Naive thymus-derived CD4-positive, alpha-beta T cell (primary cell): Measurements from ENCODE around the gene LIMA1. TPM values are rescaled to one million over a fixed set of nuclear protein-coding genes. Genes with fewer than 3 reads are reported as not detected.
"Not testable (repeated sequence)": the region's sequence is repeated elsewhere in the genome, so short reads cannot be mapped to it uniquely, and the experiment has no call there.

ENCODE experiments used
- ATAC-seq: fragments of 150-1000 bp; cut with Tn5 transposase; 2 replicates; pipeline ENCODE4 v1.10.0; 2021; ENCODE audit warnings: mild to moderate bottlenecking, moderate library complexity
- CTCF ChIA-PET: fragments of 350-600 bp; sonication (Branson Sonifier 250); formaldehyde crosslinking; loops from one replicate; lab custom pipeline; 2021; ENCODE audit warnings: antibody characterized with exemption; lab: Charles Lee
- POLR2A ChIA-PET: fragments of 350-600 bp; sonication (Branson Sonifier 250); formaldehyde crosslinking; loops from one replicate; lab custom pipeline; 2021; ENCODE audit warnings: antibody characterized with exemption, inconsistent platforms; lab: Charles Lee
- DNase-seq, 9 donors: peaks; one replicate each; pipeline versions ENCODE4 v3.0.0 to v3.0.0-alpha.2; 2020 to 2022; ENCODE audit warnings: mixed read lengths in 1 of 9
- H3K27ac ChIP-seq: one replicate; pipeline ENCODE4 v1.7.0; 2013; ENCODE audit warnings: mild to moderate bottlenecking, low read depth, low read length, moderate library complexity
- H3K27me3 ChIP-seq, 2 donors: one replicate each; pipeline ENCODE4 v1.7.0; 2013; ENCODE audit warnings: low read length in 2 of 2, mild to moderate bottlenecking in 2 of 2, moderate library complexity in 2 of 2; ENCODE audit not compliant: control insufficient read depth in 2 of 2, insufficient read depth in 2 of 2
- H3K36me3 ChIP-seq, 3 experiments: 1 replicate in 2 of 3; 2 replicates in 1 of 3; pipeline ENCODE4 v1.7.0; 2013; ENCODE audit warnings: low read length in 3 of 3, mild to moderate bottlenecking in 3 of 3, moderate library complexity in 1 of 3; ENCODE audit not compliant: insufficient read depth in 3 of 3, control insufficient read depth in 2 of 3
- H3K4me1 ChIP-seq, 2 donors: one replicate each; pipeline ENCODE4 v1.7.0; 2013; ENCODE audit warnings: low read length in 2 of 2, mild to moderate bottlenecking in 2 of 2, moderate library complexity in 1 of 2; ENCODE audit not compliant: control insufficient read depth in 2 of 2, insufficient read depth in 2 of 2
- H3K4me3 ChIP-seq: 2 replicates; pipeline ENCODE4 v1.7.0; 2013; ENCODE audit warnings: mild to moderate bottlenecking, low read length
- H3K9me3 ChIP-seq, 3 experiments: 1 replicate in 2 of 3; 2 replicates in 1 of 3; pipeline ENCODE4 v1.7.0; 2013; ENCODE audit warnings: low read length in 3 of 3; ENCODE audit not compliant: control insufficient read depth in 2 of 3
- H3K27ac Mint-ChIP-seq, 9 donors: one replicate each; pipeline ENCODE4 v1.8.0; 2020 to 2022; ENCODE audit warnings: mixed read lengths in 9 of 9, mild to moderate bottlenecking in 8 of 9, moderate library complexity in 5 of 9, inconsistent platforms in 2 of 9
- H3K27me3 Mint-ChIP-seq, 5 donors: one replicate each; pipeline ENCODE4 v1.8.0; 2021 to 2022; ENCODE audit warnings: mixed read lengths in 5 of 5, mild to moderate bottlenecking in 1 of 5
- H3K36me3 Mint-ChIP-seq, 5 donors: one replicate each; pipeline ENCODE4 v1.8.0; 2020 to 2022; ENCODE audit warnings: mixed read lengths in 5 of 5, mild to moderate bottlenecking in 3 of 5, inconsistent platforms in 1 of 5
- H3K4me1 Mint-ChIP-seq, 7 donors: one replicate each; pipeline ENCODE4 v1.8.0; 2020 to 2022; ENCODE audit warnings: mixed read lengths in 7 of 7, mild to moderate bottlenecking in 3 of 7, inconsistent platforms in 1 of 7
- H3K4me3 Mint-ChIP-seq, 10 donors: one replicate each; pipeline ENCODE4 v1.8.0; 2020 to 2022; ENCODE audit warnings: mild to moderate bottlenecking in 10 of 10, mixed read lengths in 10 of 10, moderate library complexity in 6 of 10, inconsistent platforms in 2 of 10
- H3K9me3 Mint-ChIP-seq, 11 donors: one replicate each; pipeline ENCODE4 v1.8.0; 2020 to 2022; ENCODE audit warnings: mixed read lengths in 11 of 11, mild to moderate bottlenecking in 4 of 11, inconsistent platforms in 1 of 11, moderate library complexity in 1 of 11
- intact Hi-C, 2 donors: fragments of 100-400 bp; cut with micrococcal nuclease; formaldehyde crosslinking; loops; one replicate each; pipeline ENCODE4 v1.15.1; 2023
- polyA plus RNA-seq, 2 donors: library from polyadenylated mRNA; unstranded; fragments of 300-500 nt; fragmentation: Illumina TruSeq; gene quantifications; one replicate each; pipeline ENCODE4 v1.2.3, GENCODE V29; 2021
- total RNA-seq, 6 experiments: library from RNA in 5 of 6; stranded (reverse) in 5 of 6; gene quantifications; 1 replicate in 5 of 6; 2 replicates in 1 of 6; pipeline ENCODE4 v1.2.3 and lab custom pipeline; 2021 to 2026

LIMA1 gene
- total and polyA plus RNA-seq, 7 experiments from 2014 or later, result 5.4 to 33.6 (median 11.2) TPM

- H3K27ac Mint-ChIP-seq, result peak overlapping the region in 3 of 9 donors; percentile 63 to 90 (median 86)
- Histone ChIP-seq H3K27me3 (no peaks in the 10 kb centered on the region), H3K9me3 (no peaks in the 10 kb centered on the region), H3K36me3 (no peaks in the 10 kb centered on the region), H3K4me1 (peaks cover 14 to 26% of the 10 kb centered on the region in 2 donors), H3K4me3 (peak overlapping the region; percentile 70), H3K27ac (peak overlapping the region; percentile 74)
- peak overlapping the region in 2 of 10 donors; percentile 21 to 65 for H3K4me3 Mint-ChIP-seq
- POLR2A ChIA-PET, result interaction anchor here (0.5 to 3.3 kb wide), 4 partner anchors 9 to 139 kb away, joined by 3 to 44 read pairs (median 6); partner anchors contain the start of gene COX14
- ATAC-seq (peak; percentile 57), DNase-seq (peak in 4 of 9 donors; percentile 22 to 38 (median 26))
- no peaks in the 10 kb centered on the region for H3K9me3 Mint-ChIP-seq
- CTCF ChIA-PET, result interaction anchor here (1.5 to 3.4 kb wide), 4 partner anchors 8 to 136 kb away, joined by 4 to 17 read pairs (median 4); no protein-coding TSS in a partner anchor
- H3K36me3 Mint-ChIP-seq, result peaks cover 0 to 4% (median 1%) of the 10 kb centered on the region in 5 donors
- no peaks in the 10 kb centered on the region for H3K27me3 Mint-ChIP-seq
- intact Hi-C loops, result loop anchor here (1.0 to 5.0 kb wide), 4 partner anchors 8 to 182 kb away; partner anchors contain the start of gene LARP4 (in 2 of the 2)
- peaks cover 8 to 45% (median 34%) of the 10 kb centered on the region in 7 donors for H3K4me1 Mint-ChIP-seq
These were observed 62.8 kb downstream of the LIMA1 start for GRCh38 chr12:50220363-50220995.

- H3K36me3 Mint-ChIP-seq, result peaks cover 0 to 8% (median 4%) of the 10 kb centered on the region in 5 donors
- no peaks in the 10 kb centered on the region for H3K9me3 ChIP-seq
- no peaks in the 10 kb centered on the region for H3K27me3 Mint-ChIP-seq
- H3K9me3 Mint-ChIP-seq, result no peaks in the 10 kb centered on the region
- no peaks in the 10 kb centered on the region for H3K27me3 ChIP-seq
- H3K4me3 ChIP-seq, result no peak overlapping the region
- peaks cover 14 to 24% of the 10 kb centered on the region in 2 donors for H3K4me1 ChIP-seq
- peak overlapping the region in 3 of 9 donors; percentile 53 to 86 (median 85) for H3K27ac Mint-ChIP-seq
- no peaks in the 10 kb centered on the region for H3K36me3 ChIP-seq
- POLR2A ChIA-PET, result interaction anchor here (0.6 kb wide), 1 partner anchor 12 kb away, joined by 4 read pairs; no protein-coding TSS in a partner anchor
- CTCF ChIA-PET, result no interaction called here
- H3K27ac ChIP-seq, result peak overlapping the region; percentile 39
- peaks cover 11 to 49% (median 42%) of the 10 kb centered on the region in 7 donors for H3K4me1 Mint-ChIP-seq
- peak overlapping the region in 1 of 10 donors; percentile 25 for H3K4me3 Mint-ChIP-seq
- intact Hi-C loops, result no loop called here
- no peak for ATAC-seq
- DNase-seq, result no peak
These were observed 63.8 kb downstream of the LIMA1 start for GRCh38 chr12:50219544-50219943.

- ATAC-seq, H3K9me3 Mint-ChIP-seq, H3K27me3 ChIP-seq, POLR2A ChIA-PET, DNase-seq, H3K4me3 ChIP-seq, H3K27me3 Mint-ChIP-seq, H3K36me3 ChIP-seq, H3K9me3 ChIP-seq, intact Hi-C loops, H3K36me3 Mint-ChIP-seq, CTCF ChIA-PET, H3K27ac ChIP-seq: not testable (repeated sequence)
- peaks cover 14 to 52% (median 42%) of the 10 kb centered on the region in 7 donors for H3K4me1 Mint-ChIP-seq
- peak overlapping the region in 2 of 10 donors; percentile 6 to 7 for H3K4me3 Mint-ChIP-seq
- H3K27ac Mint-ChIP-seq, result peak overlapping the region in 4 of 9 donors; percentile 33 to 87 (median 57)
- H3K4me1 ChIP-seq, result peaks cover 14 to 21% of the 10 kb centered on the region in 2 donors
These were observed 64.3 kb downstream of the LIMA1 start for GRCh38 chr12:50219001-50219400.

GRCh38 chr12:50218386-50218785 lies 64.9 kb downstream of the LIMA1 start:
- H3K9me3 ChIP-seq, result no peaks in the 10 kb centered on the region
- intact Hi-C loops, result no loop called here
- ChIA-PET POLR2A (no interaction called here), CTCF (no interaction called here)
- no peak overlapping the region for H3K4me3 ChIP-seq
- no peak overlapping the region for H3K27ac ChIP-seq
- ATAC-seq (no peak), DNase-seq (no peak)
- no peaks in the 10 kb centered on the region for H3K27me3 Mint-ChIP-seq
- no peaks in the 10 kb centered on the region for H3K27me3 ChIP-seq
- H3K36me3 Mint-ChIP-seq, result peaks cover 0 to 8% (median 4%) of the 10 kb centered on the region in 5 donors
- H3K9me3 Mint-ChIP-seq, result no peaks in the 10 kb centered on the region
- H3K4me1 Mint-ChIP-seq, result peaks cover 14 to 58% (median 44%) of the 10 kb centered on the region in 7 donors
- H3K27ac Mint-ChIP-seq, result peak overlapping the region in 4 of 9 donors; percentile 32 to 72 (median 56)
- H3K4me3 Mint-ChIP-seq, result no peak overlapping the region
- peaks cover 11 to 23% of the 10 kb centered on the region in 2 donors for H3K4me1 ChIP-seq
- H3K36me3 ChIP-seq, result no peaks in the 10 kb centered on the region

GRCh38 chr12:50217202-50217601 lies 66.1 kb downstream of the LIMA1 start:
- ChIA-PET CTCF (no interaction called here), POLR2A (interaction anchor here (1.0 kb wide), 1 partner anchor 30 kb away, joined by 3 read pairs; no protein-coding TSS in a partner anchor)
- intact Hi-C loops, result no loop called here
- H3K4me1 ChIP-seq, result peaks cover 6 to 28% of the 10 kb centered on the region in 2 donors
- no peaks in the 10 kb centered on the region for H3K36me3 ChIP-seq
- ATAC-seq (no peak), DNase-seq (no peak)
- H3K4me3 Mint-ChIP-seq, result peak overlapping the region in 2 of 10 donors; percentile 15 to 51
- H3K9me3 Mint-ChIP-seq, result no peaks in the 10 kb centered on the region
- peaks cover 16 to 68% (median 51%) of the 10 kb centered on the region in 7 donors for H3K4me1 Mint-ChIP-seq
- H3K9me3 ChIP-seq, result no peaks in the 10 kb centered on the region
- no peaks in the 10 kb centered on the region for H3K27me3 ChIP-seq
- H3K4me3 ChIP-seq, result no peak overlapping the region
- H3K27me3 Mint-ChIP-seq, result no peaks in the 10 kb centered on the region
- no peak overlapping the region for H3K27ac ChIP-seq
- peaks cover 0 to 8% (median 7%) of the 10 kb centered on the region in 5 donors for H3K36me3 Mint-ChIP-seq
- peak overlapping the region in 8 of 9 donors; percentile 25 to 87 (median 76) for H3K27ac Mint-ChIP-seq

- Mint-ChIP-seq H3K9me3 (no peaks in the 10 kb centered on the region), H3K36me3 (peaks cover 0 to 9% (median 8%) of the 10 kb centered on the region in 5 donors), H3K4me1 (peaks cover 27 to 78% (median 62%) of the 10 kb centered on the region in 7 donors), H3K27me3 (no peaks in the 10 kb centered on the region), H3K4me3 (peak overlapping the region in 3 of 10 donors; percentile 2 to 38 (median 7)), H3K27ac (peak overlapping the region; percentile 18 to 98 (median 61))
- CTCF ChIA-PET, result interaction anchor here (0.6 kb wide), 1 partner anchor 10 kb away, joined by 5 read pairs; no protein-coding TSS in a partner anchor
- ATAC-seq (no peak), DNase-seq (no peak)
- H3K27me3 ChIP-seq, result no peaks in the 10 kb centered on the region
- peaks cover 17 to 41% of the 10 kb centered on the region in 2 donors for H3K4me1 ChIP-seq
- intact Hi-C loops, result no loop called here
- no peaks in the 10 kb centered on the region for H3K9me3 ChIP-seq
- no peaks in the 10 kb centered on the region for H3K36me3 ChIP-seq
- POLR2A ChIA-PET, result no interaction called here
- no peak overlapping the region for H3K4me3 ChIP-seq
- H3K27ac ChIP-seq, result no peak overlapping the region
These were observed 68.3 kb downstream of the LIMA1 start for GRCh38 chr12:50215033-50215432.
